RCC 7860 (cell line): ENCODE data around the gene CAPS2.

Experiments used
- DNase-seq: peaks from one replicate; pipeline ENCODE4 v3.0.0-alpha.2; 2015; ENCODE audit warnings: low spot score
- FAIRE-seq: peaks from 2 replicates; lab custom pipeline; 2012; peaks lifted over from hg19 to GRCh38; lab: Jason Lieb, UNC

CAPS2 gene

DNA sequence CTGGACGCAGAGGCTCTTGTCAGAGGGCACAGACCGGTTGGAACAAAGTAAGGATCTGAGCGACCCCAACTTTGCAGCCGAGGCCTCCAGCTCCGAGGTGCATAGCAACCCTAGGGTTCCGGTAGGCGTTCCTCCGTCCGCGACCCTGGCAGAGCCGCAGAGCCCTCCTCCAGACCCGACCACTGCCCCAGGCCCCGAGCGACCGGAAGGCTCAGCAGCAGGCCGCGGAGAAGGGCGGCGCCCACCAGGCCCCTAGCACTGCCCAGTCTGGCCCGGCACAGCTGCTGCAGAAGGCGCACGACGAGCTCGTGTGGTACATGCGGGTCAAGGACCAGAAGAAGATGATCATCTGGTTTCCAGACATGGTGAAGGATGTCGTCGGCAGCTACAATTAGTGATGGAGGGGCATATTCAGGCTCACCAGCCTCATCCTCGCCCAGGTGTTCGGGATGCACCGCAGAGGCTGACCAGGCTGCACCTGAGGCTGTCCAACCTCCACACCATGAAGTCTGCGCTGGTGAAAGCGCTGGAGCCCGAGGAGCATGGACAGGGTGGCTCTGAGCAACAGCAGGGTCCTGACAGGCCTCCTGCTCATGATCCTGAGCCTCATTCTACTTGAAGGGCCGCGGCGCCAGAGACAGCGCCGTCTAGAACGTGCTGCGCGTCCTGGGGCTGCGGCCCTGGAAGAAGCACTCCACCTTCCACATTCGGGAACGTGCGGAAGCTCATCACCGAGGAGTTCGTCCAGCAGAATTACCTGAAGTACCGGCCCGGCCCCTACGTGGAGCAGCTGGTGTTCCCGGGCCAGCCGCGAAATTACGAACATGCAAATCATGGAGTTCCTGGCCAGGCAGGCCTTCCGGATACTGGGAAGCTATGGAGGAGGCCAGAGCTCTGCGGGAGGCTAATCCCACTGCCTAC, 24.5 kb downstream of the CAPS2 start:
- DNase-seq (no peak), FAIRE-seq (no peak)

DNA sequence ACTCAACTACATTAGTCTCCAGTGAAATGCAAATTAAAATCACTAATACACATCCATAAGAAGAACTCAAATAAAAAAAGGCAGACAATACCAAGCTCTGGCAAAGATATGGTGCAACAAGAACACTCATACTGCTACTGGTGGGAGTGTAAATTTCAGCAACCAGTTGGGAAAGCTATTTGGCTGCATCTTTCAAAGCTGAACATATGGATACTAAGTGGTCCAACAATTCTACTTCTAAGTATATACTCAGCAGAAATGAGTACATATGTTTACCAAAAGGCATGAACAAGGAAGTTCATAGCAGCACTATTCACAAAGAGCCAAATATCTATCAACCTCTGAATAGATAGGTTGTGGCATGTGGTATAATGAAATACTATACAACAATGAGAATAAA, 27.3 kb downstream of the CAPS2 start:
- FAIRE-seq, result no peak
- DNase-seq, result no peak

DNA sequence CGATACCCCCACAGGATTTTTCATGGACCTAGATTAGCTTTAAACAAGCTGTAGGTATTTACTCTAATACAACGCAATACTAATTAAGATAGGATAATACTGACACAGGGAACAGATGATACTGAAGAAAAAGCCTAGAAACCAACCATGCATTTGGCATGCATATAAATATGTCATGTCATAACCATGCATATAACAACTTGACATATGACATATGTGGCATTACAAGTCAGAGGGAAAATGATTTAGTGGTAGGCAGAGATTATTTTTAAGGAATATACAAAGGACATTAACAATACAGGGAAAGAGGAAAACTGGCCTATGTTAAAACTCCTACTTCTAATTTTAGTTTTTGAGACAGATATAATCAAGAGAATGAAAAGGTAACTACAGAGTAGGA, 27.9 kb downstream of the CAPS2 start:
- FAIRE-seq (no peak), DNase-seq (no peak)

DNA sequence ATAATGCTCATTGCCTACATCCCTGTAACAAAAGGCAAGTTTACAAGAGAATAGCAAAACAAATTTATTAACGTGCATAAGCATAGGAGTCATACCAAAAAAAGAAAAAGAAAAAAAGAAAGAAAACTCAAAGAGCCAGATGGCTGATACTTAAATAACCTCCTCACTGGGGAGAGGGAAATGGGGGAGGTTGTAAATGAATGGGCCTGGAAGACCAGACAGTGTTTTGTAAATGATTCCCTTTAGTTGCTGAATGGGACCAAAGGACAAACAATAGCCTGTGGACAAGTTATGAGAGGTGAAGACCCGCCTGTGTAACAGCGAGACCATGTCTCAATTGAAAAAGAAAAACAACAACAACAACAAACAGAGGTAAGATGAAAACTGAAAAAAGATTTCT, 35.3 kb downstream of the CAPS2 start:
- FAIRE-seq, result no peak
- DNase-seq, result no peak

DNA sequence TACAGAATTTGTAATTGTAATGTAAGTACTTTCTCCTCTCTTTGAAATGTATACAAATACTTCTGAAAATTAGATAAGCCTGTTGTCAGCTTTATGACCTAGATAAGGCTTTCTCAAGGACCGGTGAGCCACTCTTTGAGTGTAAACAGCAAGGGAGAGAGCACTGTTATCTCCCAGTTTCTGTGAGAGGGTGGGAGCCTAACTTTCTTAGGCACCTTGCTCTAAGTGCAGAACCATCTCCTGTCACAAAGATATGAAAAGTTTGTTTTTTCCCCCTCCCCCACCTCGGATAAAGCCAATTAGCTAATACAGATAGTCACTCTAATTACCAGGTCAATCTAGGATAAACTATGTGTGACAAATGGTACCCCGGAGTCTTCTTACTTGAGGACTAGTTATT, 35.8 kb downstream of the CAPS2 start:
- FAIRE-seq (no peak), DNase-seq (no peak)

DNA sequence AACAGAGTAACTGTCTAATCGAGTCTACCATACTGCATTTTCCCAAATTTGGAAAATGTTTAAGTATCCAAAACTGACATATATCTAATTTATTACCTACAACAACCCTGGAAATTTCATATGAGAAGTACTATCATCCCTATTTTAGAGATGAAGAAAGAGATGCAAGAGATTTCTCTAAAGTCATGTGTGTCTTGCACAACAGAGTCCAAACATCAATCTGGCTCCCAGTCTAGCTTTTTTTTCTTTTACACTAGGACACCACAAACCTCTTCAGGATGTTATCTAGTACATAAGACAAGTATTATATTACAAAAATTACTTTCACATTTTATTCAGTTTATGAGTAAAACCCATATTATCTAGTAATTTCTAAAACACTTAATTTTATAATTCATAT, 39.1 kb downstream of the CAPS2 start:
- DNase-seq, result no peak
- no peak for FAIRE-seq

DNA sequence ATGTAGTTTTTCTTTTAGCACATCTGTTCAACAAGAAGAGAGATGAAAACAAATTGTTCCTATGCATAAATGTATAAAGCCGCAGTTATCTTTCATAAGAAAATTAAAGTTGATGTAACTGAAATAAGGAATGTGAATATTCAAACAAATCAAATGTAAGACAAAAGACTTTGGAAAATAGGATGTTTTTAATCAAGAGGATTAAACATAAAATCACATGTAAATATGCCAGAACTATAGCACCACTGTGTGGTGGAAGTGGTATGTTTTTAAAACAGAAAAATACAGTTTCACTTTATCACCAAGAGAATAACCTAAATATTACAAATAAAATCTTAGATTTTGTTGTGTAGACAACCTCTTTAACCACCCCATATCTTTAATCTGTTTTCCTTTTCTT, 40.4 kb downstream of the CAPS2 start:
- no peak for DNase-seq
- FAIRE-seq, result peak; percentile 39

DNA sequence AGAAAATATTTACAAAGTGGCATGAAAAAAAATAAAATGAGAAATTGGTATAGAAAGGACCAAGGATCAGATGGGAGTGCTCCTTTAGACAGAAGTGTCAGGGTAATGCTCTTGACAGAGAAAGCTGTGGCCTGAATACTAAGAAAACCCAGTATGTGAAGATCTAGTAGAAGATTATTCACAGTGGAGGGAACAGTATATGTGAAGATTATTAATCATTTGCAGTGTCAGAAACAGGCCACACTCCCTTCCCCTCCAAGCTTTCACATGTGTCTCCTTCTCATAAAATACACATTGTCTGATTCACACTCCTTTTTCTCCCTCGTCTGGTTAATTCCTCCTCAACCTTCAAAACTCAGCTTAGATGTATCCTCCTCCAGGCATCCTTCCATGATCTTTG, 41.3 kb downstream of the CAPS2 start:
- FAIRE-seq (no peak), DNase-seq (no peak)

DNA sequence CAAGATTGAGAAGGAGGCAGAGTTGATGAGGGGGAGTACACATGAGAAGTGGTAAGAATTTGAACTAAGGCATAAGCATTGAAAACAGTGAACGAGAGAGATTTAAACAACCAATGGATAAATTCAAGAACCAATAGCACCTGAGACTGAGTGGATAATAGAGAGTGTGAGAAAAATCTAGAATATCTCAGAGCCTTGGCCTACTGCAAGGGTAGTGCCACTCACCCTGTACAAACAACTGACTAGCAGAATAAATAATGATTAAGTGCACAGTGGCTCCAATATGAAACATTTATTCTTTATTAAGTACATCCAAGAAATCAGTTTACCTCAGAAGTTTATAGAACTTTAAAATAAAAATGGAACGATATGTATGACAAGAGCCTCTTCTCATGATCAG, 54.4 kb downstream of the CAPS2 start:
- DNase-seq, result no peak
- no peak for FAIRE-seq

DNA sequence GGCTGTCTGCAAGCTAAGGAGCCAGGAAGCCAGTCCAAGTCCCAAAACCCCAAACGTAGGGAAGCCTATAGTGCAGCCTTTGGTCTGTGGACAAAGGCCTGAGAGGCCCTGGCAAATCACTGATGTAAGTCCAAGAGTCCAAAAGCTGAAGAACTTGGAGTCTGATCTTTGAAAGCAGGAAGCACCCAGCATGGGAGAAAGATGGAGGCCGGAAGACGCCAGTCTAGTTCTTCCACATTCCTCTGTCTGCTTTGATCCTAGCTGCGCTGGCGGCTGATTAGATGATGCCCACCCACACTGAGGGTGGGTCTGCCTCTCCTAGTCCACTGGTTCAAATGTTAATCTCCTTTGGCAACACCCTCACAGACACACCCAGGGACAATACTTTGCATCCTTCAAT, 58.5 kb downstream of the CAPS2 start:
- no peak for DNase-seq
- FAIRE-seq, result no peak

DNA sequence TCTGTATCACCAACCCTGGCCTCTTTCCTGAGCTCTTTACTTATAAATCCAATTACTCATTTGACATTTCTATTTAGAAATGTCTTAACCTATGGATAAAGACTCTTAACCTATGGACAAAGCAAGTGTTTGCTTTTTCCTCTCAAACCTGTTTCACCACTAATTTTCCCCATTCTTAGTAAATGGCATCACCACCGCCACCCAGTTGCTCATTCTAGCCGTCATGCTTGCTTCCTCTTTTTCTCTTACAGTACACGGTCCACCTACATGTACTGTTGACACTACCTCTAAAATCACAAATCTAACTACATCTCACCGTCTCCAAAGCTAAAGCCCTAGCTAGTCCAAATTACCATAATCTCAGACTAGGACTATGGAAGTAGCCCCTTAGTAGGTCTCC, 60.0 kb downstream of the CAPS2 start:
- DNase-seq (no peak), FAIRE-seq (no peak)

DNA sequence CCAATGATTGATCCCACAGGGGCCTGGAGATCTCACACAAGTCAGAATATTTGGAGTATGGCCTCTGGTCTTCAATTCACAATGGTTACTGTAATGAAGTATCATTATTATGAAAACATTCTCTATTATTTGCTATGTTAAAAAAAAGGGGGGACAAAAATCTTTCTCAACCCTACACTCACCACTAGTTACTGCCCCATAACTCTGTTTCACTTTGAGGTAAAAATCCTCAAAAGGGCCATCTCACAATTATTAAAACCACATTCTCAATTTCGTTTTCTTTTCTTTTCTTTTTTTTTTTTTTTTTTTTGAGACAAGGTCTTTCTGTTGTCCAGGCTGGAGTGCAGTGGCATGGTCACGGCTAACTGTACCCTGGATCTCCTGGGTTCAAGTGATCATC, 60.9 kb downstream of the CAPS2 start:
- no peak for FAIRE-seq
- DNase-seq, result no peak

DNA sequence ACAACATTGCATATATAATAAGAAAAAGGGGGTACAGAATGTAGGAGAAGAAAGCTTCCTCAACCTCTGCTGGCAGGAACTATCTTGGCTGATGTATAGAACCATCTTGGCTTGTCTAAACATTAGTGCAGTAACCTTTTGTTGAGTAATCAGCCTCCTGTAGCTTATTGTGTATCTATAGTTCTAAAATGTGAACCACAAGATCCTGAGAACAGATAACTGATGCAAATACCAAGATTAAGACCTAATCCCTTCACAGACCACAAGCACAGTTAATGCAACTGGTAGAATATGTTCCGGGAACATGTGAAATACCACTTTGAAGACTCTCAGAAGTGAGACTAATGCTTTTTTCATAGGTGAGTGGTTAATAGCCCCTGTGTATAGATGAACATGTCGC, 69.8 kb downstream of the CAPS2 start:
- DNase-seq, result no peak
- no peak for FAIRE-seq

DNA sequence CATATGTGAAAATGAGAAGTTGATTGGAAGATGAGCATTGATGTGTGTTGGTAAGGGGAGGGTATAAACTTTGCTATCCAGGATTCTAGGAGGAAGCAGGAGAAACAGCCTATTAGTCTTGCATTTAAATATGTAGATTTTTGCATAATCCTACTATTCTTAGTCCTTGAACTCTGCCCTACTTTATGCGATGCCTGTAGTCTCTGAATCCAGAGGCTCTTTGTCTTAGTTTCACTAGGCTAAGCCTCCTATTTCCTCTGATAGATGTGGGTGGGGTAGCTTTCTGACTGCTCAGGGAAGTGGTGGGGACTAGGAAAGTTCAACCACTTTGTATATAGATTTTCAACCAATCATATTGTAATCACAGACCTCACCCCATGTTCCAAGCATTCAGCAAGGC, 71.0 kb downstream of the CAPS2 start:
- DNase-seq (no peak), FAIRE-seq (no peak)

DNA sequence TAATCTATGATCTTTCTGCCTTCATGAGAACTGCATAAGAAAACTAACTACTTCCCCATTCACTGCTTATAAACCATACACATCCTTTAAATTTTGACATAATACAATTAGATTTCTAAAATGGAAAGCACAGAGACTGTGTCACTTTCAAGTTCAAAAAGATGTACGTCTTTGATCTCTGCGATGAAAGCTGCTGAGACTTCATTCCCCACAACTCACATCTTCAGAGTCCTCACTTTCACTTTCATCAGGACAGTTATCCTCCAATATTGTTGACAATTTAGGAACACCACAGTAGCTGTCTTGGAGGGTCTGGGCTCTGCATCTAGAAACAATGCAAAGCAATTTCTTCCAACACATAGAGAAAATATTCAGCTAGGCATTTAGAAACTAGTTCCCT, 72.6 kb downstream of the CAPS2 start:
- no peak for FAIRE-seq

DNA sequence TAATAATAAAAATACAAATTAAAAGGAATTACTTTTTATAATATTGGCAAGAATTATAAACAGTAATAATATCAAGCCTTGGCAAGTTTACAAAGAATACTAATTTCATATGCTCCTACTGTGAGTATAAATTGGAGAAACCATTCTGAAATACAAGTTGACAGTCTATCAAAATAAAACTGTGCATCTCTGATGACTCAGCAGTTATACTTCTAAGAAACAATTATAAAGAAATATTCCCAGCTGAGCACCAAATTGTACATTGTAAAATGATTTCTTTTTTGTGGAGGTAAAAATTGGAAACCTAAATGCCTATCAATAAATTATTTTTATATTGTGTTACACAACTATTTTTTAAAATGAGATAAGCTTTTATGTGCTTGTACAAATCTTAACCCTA, 85.0 kb downstream of the CAPS2 start:
- no peak for DNase-seq
- FAIRE-seq, result no peak

More for the DNA sequence above, 72.6 kb downstream of the CAPS2 start:
- DNase-seq, result no peak

DNA sequence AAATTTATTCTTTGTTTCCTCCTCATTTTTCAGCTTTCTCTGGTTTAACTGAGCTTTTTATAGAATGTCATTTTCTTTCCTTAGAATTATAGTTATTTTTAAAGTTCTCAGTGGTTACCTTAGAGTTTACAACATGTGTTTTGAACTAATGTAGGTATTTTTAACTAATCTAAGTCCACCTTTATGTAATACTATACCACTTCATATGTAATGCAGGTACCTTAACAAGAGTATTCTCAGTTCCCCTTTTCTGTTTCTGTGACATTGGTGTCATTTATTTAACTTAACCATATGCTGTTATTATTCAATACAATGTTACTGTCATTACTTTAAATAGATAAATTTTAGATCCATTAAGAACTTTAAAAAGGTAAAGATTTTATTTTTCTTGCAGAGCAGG, 90.1 kb downstream of the CAPS2 start:
- DNase-seq, result no peak
- no peak for FAIRE-seq

DNA sequence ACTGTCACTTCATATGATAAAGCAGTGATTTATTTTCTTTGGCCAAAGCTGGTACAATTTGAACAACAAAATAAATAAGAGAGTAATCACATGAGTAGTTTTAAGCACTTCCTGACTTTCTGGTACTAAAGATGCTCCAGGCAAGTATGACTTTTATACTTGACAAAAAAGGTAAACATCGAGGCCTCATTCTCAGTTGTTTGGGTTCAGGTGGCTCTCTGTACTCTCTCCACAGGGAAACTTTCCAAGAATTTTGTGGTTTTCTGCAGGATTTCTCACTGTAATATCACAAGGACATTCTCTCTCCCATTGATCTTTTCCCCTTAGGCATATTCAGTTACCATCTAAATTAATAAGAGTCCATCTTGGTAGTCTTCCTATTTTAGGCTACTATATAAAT, 93.9 kb downstream of the CAPS2 start:
- DNase-seq (no peak), FAIRE-seq (no peak)

DNA sequence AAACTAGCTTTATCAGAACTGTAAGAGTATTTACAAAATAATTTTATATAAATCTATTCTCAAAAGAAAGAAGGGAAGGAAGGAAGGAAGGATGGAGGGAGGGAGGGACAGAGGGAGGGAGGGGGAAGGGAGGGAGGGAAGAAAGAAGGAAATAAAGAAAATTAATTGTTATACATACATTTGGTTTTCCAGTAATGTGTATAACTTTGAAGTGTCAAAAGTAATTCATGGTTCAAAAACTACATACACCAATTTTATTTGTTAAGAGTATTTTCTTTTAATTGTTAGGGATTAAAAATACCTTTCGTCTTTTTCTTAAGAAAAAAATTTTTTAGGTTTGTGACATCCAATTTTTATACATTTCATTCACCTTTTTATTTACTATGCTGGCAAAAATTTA, 103.0 kb downstream of the CAPS2 start:
- FAIRE-seq, result no peak
- DNase-seq, result no peak
